Duodenal mucosa (tissue), 2 donors: ENCODE data around the gene KRT2.

ENCODE experiments used
- H3K27ac ChIP-seq: one replicate; pipeline ENCODE4 v1.7.0; 2013; ENCODE audit warnings: low read depth, low read length
- H3K27me3 ChIP-seq, 2 donors: one replicate each; pipeline ENCODE4 v1.7.0; 2013; ENCODE audit warnings: low read length in 2 of 2, control low read depth in 1 of 2; ENCODE audit not compliant: insufficient read depth in 2 of 2, control insufficient read depth in 1 of 2
- H3K36me3 ChIP-seq, 2 donors: one replicate each; pipeline ENCODE4 v1.7.0; 2013; ENCODE audit warnings: low read length in 2 of 2, control low read depth in 1 of 2; ENCODE audit not compliant: insufficient read depth in 2 of 2, control insufficient read depth in 1 of 2
- H3K4me1 ChIP-seq, 2 donors: one replicate each; pipeline ENCODE4 v1.7.0; 2013; ENCODE audit warnings: low read length in 2 of 2, control low read depth in 1 of 2; ENCODE audit not compliant: insufficient read depth in 2 of 2, control insufficient read depth in 1 of 2
- H3K4me3 ChIP-seq, 2 donors: one replicate each; pipeline ENCODE4 v1.7.0; 2013; ENCODE audit warnings: low read length in 2 of 2, low read depth in 1 of 2
- H3K9ac ChIP-seq, 2 donors: one replicate each; pipeline ENCODE4 v1.7.0; 2013; ENCODE audit warnings: low read length in 2 of 2, low read depth in 1 of 2
- H3K9me3 ChIP-seq, 2 donors: one replicate each; pipeline ENCODE4 v1.7.0; 2013; ENCODE audit warnings: low read length in 2 of 2, control low read depth in 1 of 2; ENCODE audit not compliant: control insufficient read depth in 1 of 2

KRT2 gene

DNA sequence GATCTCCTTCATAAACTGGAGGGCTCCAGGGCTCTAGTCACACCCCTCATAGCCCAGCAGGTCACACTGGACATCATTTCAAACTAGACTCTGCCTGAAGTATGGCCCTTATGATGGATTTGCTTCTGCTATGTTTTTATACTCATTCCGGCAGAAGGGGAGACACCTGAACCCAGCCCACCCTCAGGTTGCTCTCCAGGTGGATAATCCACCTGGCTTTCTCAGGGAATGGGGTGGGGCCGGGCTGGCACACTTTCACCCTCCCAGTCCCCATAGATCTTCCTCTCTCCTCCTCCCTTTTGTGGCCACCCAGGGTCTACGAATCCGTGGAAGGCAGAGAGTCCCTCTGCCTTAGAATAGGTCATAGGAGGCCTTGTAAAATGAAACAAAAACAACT, 23.9 kb downstream of the KRT2 start:
- H3K9me3 ChIP-seq, result no peaks in the 10 kb centered on the region
- no peaks in the 10 kb centered on the region for H3K36me3 ChIP-seq
- peaks cover 0 to 3% of the 10 kb centered on the region in 2 donors for H3K27me3 ChIP-seq
- H3K4me3 ChIP-seq, result no peak overlapping the region
- H3K27ac ChIP-seq, result no peak overlapping the region
- no peak overlapping the region for H3K9ac ChIP-seq
- peaks cover 8 to 25% of the 10 kb centered on the region in 2 donors for H3K4me1 ChIP-seq

DNA sequence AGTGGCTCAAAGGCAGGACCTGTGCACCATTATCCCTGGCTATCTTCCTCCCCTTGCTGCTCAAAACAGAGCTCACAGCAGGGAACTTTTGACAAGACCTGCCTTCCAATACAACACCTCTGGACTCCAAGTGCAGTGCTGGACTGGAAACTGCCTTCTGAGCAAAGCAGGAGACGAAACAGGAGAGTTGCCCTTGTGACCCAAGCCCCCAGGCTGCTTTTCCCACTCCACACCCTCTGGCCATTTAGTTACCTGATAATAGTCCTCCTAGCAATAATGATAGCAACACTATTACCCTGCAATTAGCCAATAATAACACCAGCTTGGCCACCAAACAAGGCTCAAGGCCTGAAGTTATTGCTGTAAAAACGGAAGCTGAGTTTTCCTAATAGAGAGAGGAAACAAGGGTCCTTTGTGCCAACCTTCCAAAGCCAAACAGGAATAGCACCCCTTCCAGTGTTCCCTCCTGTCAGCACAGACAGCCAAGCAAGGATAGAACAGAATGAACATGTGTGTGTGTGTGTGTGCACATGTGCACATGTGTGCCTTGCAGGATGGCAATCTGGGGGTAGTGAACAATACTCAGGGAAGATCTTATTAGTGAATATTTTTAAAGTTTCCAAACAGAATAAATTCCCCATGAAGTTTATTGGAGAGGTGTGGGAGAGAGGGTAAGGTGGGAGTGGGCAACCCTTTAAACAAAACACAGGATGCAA, 24.5 kb downstream of the KRT2 start:
- Histone ChIP-seq H3K4me1 (peaks cover 8 to 25% of the 10 kb centered on the region in 2 donors), H3K36me3 (no peaks in the 10 kb centered on the region), H3K27ac (no peak overlapping the region), H3K27me3 (peaks cover 0 to 3% of the 10 kb centered on the region in 2 donors), H3K9me3 (no peaks in the 10 kb centered on the region), H3K9ac (no peak overlapping the region), H3K4me3 (no peak overlapping the region)

DNA sequence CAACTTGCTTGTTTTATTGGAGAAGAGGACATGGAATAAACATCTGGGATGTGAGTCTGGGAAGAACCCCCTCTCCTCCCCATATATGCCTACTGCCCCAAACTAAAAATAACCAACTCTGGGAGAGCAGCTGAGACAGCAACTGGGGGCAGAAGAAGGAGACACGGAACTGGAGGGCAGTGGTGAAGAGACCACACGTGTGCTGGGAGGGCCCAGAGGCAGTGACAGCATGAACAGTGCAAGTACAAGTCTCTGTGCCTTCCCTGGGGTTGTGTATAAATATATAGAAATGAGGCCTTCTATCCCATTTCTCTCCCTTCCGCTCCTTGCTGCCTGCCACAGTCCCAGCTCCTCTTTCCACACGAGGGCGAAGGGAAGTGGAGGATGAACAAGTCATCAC, 29.7 kb downstream of the KRT2 start:
- H3K27me3 ChIP-seq, result no peaks in the 10 kb centered on the region
- H3K4me3 ChIP-seq, result no peak overlapping the region
- H3K36me3 ChIP-seq, result no peaks in the 10 kb centered on the region
- no peaks in the 10 kb centered on the region for H3K9me3 ChIP-seq
- no peak overlapping the region for H3K9ac ChIP-seq
- H3K4me1 ChIP-seq, result peaks cover under 1 to 16% of the 10 kb centered on the region in 2 donors
- no peak overlapping the region for H3K27ac ChIP-seq

DNA sequence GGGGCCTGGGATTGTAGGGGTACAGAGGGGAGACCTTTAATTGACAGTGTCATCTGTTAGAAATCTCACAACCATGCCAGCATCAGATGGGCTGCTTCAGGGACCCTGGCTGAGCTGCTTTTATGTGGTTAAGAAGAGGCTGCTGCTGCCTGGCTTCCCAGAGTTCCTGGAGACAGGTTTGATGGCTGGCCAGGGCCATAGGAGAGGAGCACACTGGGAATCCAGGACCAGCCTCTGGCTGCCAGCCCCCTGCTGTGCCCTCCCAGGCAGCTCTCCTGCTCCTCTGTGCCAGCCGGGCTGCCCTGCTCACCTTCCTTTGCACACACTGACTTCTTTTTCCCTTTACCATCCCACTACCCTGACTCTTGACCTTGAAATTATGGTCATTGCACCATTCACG, 33.1 kb downstream of the KRT2 start:
- Histone ChIP-seq H3K4me1 (peaks cover 8 to 14% of the 10 kb centered on the region in 2 donors), H3K36me3 (no peaks in the 10 kb centered on the region), H3K27ac (no peak overlapping the region), H3K9me3 (no peaks in the 10 kb centered on the region), H3K27me3 (no peaks in the 10 kb centered on the region), H3K9ac (no peak overlapping the region), H3K4me3 (no peak overlapping the region)

DNA sequence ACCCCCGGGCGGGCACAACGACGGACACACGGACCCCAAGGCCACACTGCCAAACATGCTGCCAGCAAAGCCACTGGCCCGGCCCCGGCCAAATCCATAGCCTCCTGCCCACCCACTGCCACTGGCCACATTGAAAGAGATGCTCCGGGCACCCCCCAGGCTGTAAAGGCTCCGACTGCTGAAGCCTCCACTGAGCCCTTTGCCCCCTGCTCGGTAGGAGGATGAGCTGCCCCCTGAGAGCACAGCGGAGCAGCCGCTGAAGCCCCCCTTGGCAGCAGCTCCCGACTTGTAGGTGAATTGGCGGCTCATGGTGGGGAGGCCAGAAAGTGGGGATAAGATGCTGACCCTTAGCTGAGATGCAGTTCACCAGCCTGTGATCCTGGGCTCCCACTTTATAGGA, 33.8 kb downstream of the KRT2 start, which contains the start of gene KRT73:
Gene KRT73 (minus strand): TSS at position 344 of the 400 bp plus-strand sequence. CDS start 35 bp downstream, at position 309.
- H3K9ac ChIP-seq, result no peak within 1 kb of the TSS
- H3K9me3 ChIP-seq, result no peaks in the 10 kb centered on the region
- H3K36me3 ChIP-seq, result no peaks in the 10 kb centered on the region
- no peak within 1 kb of the TSS for H3K4me3 ChIP-seq
- H3K27ac ChIP-seq, result no peak within 1 kb of the TSS
- H3K27me3 ChIP-seq, result no peaks in the 10 kb centered on the region
- peaks cover 8 to 14% of the 10 kb centered on the region in 2 donors for H3K4me1 ChIP-seq

- Histone ChIP-seq H3K27me3 (no peaks in the 10 kb centered on the region), H3K36me3 (no peaks in the 10 kb centered on the region), H3K4me1 (peaks cover 8 to 14% of the 10 kb centered on the region in 2 donors), H3K4me3 (no peak overlapping the region), H3K27ac (no peak overlapping the region), H3K9ac (no peak overlapping the region), H3K9me3 (no peaks in the 10 kb centered on the region)
These were observed 34.6 kb downstream of the KRT2 start for GRCh38 chr12:52617403-52617785.

- no peaks in the 10 kb centered on the region for H3K36me3 ChIP-seq
- peaks cover 8 to 14% of the 10 kb centered on the region in 2 donors for H3K4me1 ChIP-seq
- H3K9me3 ChIP-seq, result no peaks in the 10 kb centered on the region
- H3K27me3 ChIP-seq, result no peaks in the 10 kb centered on the region
- no peak overlapping the region for H3K9ac ChIP-seq
- no peak overlapping the region for H3K4me3 ChIP-seq
- no peak overlapping the region for H3K27ac ChIP-seq
These were observed 35.2 kb downstream of the KRT2 start for GRCh38 chr12:52616680-52617402.

GRCh38 chr12:52615912-52616311, 36.1 kb downstream of the KRT2 start:
- Histone ChIP-seq H3K27ac (no peak overlapping the region), H3K27me3 (peaks cover 0 to 6% of the 10 kb centered on the region in 2 donors), H3K4me1 (peaks cover 8 to 14% of the 10 kb centered on the region in 2 donors), H3K4me3 (no peak overlapping the region), H3K9me3 (no peaks in the 10 kb centered on the region), H3K9ac (no peak overlapping the region), H3K36me3 (no peaks in the 10 kb centered on the region)

GRCh38 chr12:52615208-52615868, 36.7 kb downstream of the KRT2 start:
- no peaks in the 10 kb centered on the region for H3K36me3 ChIP-seq
- H3K4me1 ChIP-seq, result peaks cover 8 to 14% of the 10 kb centered on the region in 2 donors
- H3K9me3 ChIP-seq, result no peaks in the 10 kb centered on the region
- H3K27me3 ChIP-seq, result peaks cover 0 to 6% of the 10 kb centered on the region in 2 donors
- H3K4me3 ChIP-seq, result no peak overlapping the region
- no peak overlapping the region for H3K9ac ChIP-seq
- no peak overlapping the region for H3K27ac ChIP-seq
